Measurements from ENCODE around the gene LSP1. TPM values are rescaled to one million over a fixed set of nuclear protein-coding genes. Genes with fewer than 3 reads are reported as not detected.

Gene LSP1
- polyA plus RNA-seq, 1 donor from 2014 or later, result not detected

GRCh38 chr11:1879941-1880720 is 27.2 kb downstream of the LSP1 start:
- Histone ChIP-seq H3K4me3 (ENCODE audit: low read length) (no peak overlapping the region), H3K9me2 (ENCODE audit: insufficient read depth, low read length) (no peaks in the 10 kb centered on the region), H3K36me3 (ENCODE audit: insufficient read depth, low read length) (no peaks in the 10 kb centered on the region), H3K9me3 (ENCODE audit: low read length) (no peaks in the 10 kb centered on the region), H3K9ac (ENCODE audit: low read length) (no peak overlapping the region), H3K27ac (ENCODE audit: low read length) (no peak overlapping the region), H3F3A (ENCODE audit: insufficient read depth, low read length, poor library complexity, severe bottlenecking) (no peaks in the 10 kb centered on the region), H4K20me1 (ENCODE audit: insufficient read depth) (no peaks in the 10 kb centered on the region), H3K4me2 (ENCODE audit: low read length) (no peak overlapping the region), H2AFZ (ENCODE audit: low read depth, low read length) (no peak overlapping the region), H3K79me2 (replicated peaks; ENCODE audit: insufficient read depth, low read length) (no peaks in the 10 kb centered on the region), H3K27me3 (ENCODE audit: insufficient read depth, low read depth, low read length) (no peaks in the 10 kb centered on the region)
- TF ChIP-seq, protein P1, sequence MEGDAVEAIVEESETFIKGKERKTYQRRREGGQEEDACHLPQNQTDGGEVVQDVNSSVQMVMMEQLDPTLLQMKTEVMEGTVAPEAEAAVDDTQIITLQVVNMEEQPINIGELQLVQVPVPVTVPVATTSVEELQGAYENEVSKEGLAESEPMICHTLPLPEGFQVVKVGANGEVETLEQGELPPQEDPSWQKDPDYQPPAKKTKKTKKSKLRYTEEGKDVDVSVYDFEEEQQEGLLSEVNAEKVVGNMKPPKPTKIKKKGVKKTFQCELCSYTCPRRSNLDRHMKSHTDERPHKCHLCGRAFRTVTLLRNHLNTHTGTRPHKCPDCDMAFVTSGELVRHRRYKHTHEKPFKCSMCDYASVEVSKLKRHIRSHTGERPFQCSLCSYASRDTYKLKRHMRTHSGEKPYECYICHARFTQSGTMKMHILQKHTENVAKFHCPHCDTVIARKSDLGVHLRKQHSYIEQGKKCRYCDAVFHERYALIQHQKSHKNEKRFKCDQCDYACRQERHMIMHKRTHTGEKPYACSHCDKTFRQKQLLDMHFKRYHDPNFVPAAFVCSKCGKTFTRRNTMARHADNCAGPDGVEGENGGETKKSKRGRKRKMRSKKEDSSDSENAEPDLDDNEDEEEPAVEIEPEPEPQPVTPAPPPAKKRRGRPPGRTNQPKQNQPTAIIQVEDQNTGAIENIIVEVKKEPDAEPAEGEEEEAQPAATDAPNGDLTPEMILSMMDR (IDR thresholded peaks at IDR 0.05; ENCODE audit: poor library complexity, severe bottlenecking), result no peak
- TF ChIP-seq EP300 (conservative IDR thresholded peaks at IDR 0.05; ENCODE audit: poor library complexity, severe bottlenecking) (no peak), POLR2AphosphoS5 (IDR thresholded peaks at IDR 0.05) (no peak), EZH2 (IDR thresholded peaks at IDR 0.05; ENCODE audit: borderline replicate concordance, insufficient read depth, low read length, poor library complexity, severe bottlenecking) (no peak), RAD21 (conservative IDR thresholded peaks at IDR 0.05) (no peak), MXI1 (conservative IDR thresholded peaks at IDR 0.05; ENCODE audit: poor library complexity, severe bottlenecking) (no peak), SMC3 (conservative IDR thresholded peaks at IDR 0.05; ENCODE audit: poor library complexity) (no peak), REST (IDR thresholded peaks at IDR 0.05; ENCODE audit: borderline replicate concordance) (no peak), TAF1 (IDR thresholded peaks at IDR 0.05; ENCODE audit: low read depth) (no peak)

GRCh38 chr11:1880746-1881441 is 28.0 kb downstream of the LSP1 start:
- H3K9me2 ChIP-seq (ENCODE audit: insufficient read depth, low read length), result no peaks in the 10 kb centered on the region
- no peak for TF ChIP-seq EZH2 (IDR thresholded peaks at IDR 0.05; ENCODE audit: borderline replicate concordance, insufficient read depth, low read length, poor library complexity, severe bottlenecking)
- TF ChIP-seq TAF1 (IDR thresholded peaks at IDR 0.05; ENCODE audit: low read depth), result no peak
- no peak for TF ChIP-seq EP300 (conservative IDR thresholded peaks at IDR 0.05; ENCODE audit: poor library complexity, severe bottlenecking)
- no peak for TF ChIP-seq RAD21 (conservative IDR thresholded peaks at IDR 0.05)
- TF ChIP-seq, protein P1 (IDR thresholded peaks at IDR 0.05; ENCODE audit: poor library complexity, severe bottlenecking), result no peak
- no peak for TF ChIP-seq REST (IDR thresholded peaks at IDR 0.05; ENCODE audit: borderline replicate concordance)
- no peak for TF ChIP-seq MXI1 (conservative IDR thresholded peaks at IDR 0.05; ENCODE audit: poor library complexity, severe bottlenecking)
- TF ChIP-seq SMC3 (conservative IDR thresholded peaks at IDR 0.05; ENCODE audit: poor library complexity), result no peak
- no peak for TF ChIP-seq POLR2AphosphoS5 (IDR thresholded peaks at IDR 0.05)
- H3K27ac ChIP-seq (ENCODE audit: low read length), result no peak overlapping the region
- H3F3A ChIP-seq (ENCODE audit: insufficient read depth, low read length, poor library complexity, severe bottlenecking), result no peaks in the 10 kb centered on the region
- H4K20me1 ChIP-seq (ENCODE audit: insufficient read depth), result no peaks in the 10 kb centered on the region
- H3K9ac ChIP-seq (ENCODE audit: low read length), result no peak overlapping the region
- no peaks in the 10 kb centered on the region for H3K36me3 ChIP-seq (ENCODE audit: insufficient read depth, low read length)
- H3K4me2 ChIP-seq (ENCODE audit: low read length), result no peak overlapping the region
- H3K27me3 ChIP-seq (ENCODE audit: insufficient read depth, low read depth, low read length), result no peaks in the 10 kb centered on the region
- H3K9me3 ChIP-seq (ENCODE audit: low read length), result no peaks in the 10 kb centered on the region
- no peak overlapping the region for H2AFZ ChIP-seq (ENCODE audit: low read depth, low read length)
- H3K4me3 ChIP-seq (ENCODE audit: low read length), result no peak overlapping the region
- no peaks in the 10 kb centered on the region for H3K79me2 ChIP-seq (replicated peaks; ENCODE audit: insufficient read depth, low read length)

All from neural cell (in vitro differentiated cells).